ENCODE results near the gene KRT3.

DNA sequence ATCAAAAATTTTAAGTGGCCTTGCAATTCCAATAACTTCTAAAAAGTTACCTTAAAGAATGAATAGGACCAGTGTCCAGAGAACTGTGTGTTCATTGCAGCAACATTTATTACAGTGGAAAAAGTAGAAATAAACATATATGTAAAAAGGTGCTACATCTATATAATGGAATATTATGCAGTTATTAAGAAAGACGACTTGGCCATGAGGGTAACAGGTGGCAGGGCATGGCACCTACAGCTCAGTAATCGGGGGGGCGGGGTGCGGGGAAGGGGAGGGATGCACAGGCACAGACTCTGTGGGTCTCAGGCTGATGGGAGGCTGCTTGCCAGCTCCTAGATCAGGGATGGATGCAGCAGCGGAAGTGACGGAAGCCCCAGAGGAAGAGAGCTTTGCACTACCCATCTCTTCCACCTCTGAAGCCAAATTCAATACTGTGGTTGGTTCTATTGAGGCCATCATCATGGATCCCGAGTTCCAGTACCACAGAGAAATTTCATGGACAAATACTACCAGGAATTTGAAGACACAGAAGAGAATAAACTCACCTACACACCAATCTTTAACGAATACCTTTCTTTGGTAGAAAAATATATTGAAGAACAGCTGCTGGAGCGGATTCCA is 32.8 kb downstream of the KRT3 start:
- TF ChIP-seq POLR2A (IDR thresholded peaks at IDR 0.05) = no peak
- TF ChIP-seq, protein P1, sequence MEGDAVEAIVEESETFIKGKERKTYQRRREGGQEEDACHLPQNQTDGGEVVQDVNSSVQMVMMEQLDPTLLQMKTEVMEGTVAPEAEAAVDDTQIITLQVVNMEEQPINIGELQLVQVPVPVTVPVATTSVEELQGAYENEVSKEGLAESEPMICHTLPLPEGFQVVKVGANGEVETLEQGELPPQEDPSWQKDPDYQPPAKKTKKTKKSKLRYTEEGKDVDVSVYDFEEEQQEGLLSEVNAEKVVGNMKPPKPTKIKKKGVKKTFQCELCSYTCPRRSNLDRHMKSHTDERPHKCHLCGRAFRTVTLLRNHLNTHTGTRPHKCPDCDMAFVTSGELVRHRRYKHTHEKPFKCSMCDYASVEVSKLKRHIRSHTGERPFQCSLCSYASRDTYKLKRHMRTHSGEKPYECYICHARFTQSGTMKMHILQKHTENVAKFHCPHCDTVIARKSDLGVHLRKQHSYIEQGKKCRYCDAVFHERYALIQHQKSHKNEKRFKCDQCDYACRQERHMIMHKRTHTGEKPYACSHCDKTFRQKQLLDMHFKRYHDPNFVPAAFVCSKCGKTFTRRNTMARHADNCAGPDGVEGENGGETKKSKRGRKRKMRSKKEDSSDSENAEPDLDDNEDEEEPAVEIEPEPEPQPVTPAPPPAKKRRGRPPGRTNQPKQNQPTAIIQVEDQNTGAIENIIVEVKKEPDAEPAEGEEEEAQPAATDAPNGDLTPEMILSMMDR (IDR thresholded peaks at IDR 0.05) = no peak
